ENCODE data around the gene PPP1CA. TPM values are rescaled to one million over a fixed set of nuclear protein-coding genes. Genes with fewer than 3 reads are reported as not detected.

The PPP1CA gene
- polyA plus RNA-seq, 1 donor (not counting 4 experiments of a cell fraction or from before 2014, with no cell fraction given) = 122 TPM

GRCh38 chr11:67365736-67366444, 35.8 kb downstream of the PPP1CA start:
- H3K4me2 ChIP-seq (ENCODE audit: control insufficient read depth, extremely low read depth, insufficient read depth, low read depth, low read length) = no peak overlapping the region
- H4K20me1 ChIP-seq (ENCODE audit: control insufficient read depth, extremely low read depth, insufficient read depth, low read length) = no peaks in the 10 kb centered on the region
- dilution Hi-C loops (cut with MboI; ENCODE audit: extremely low pct_ligation_motif_present, low sequenced_read_pairs) = no loop called here
- no peak overlapping the region for H2AFZ ChIP-seq (ENCODE audit: control insufficient read depth, low read length)
- H3K27ac ChIP-seq (ENCODE audit: control insufficient read depth, insufficient read depth, low read length) = no peak overlapping the region
- peaks cover 4 to 6% of the 10 kb centered on the region in 2 experiments for H3K36me3 ChIP-seq (ENCODE audit: control insufficient read depth in 2 of 2, extremely low read depth in 1 of 2, insufficient read depth in 2 of 2, low read length in 2 of 2)
- no peak overlapping the region for H3K9ac ChIP-seq (ENCODE audit: control insufficient read depth, extremely low read depth, insufficient read depth, low read length)
- DNase-seq (ENCODE audit: low read depth, low spot score) (no peak), FAIRE-seq (no peak)
- no peaks in the 10 kb centered on the region for H3K9me3 ChIP-seq (ENCODE audit: control insufficient read depth, low read depth, low read length)
- H3K4me1 ChIP-seq (ENCODE audit: control insufficient read depth, extremely low read depth, insufficient read depth, low read length) = peaks cover 17% of the 10 kb centered on the region
- no peak for TF ChIP-seq EZH2 (IDR thresholded peaks at IDR 0.05; ENCODE audit: low read length)
- TF ChIP-seq CTCF (optimal IDR thresholded peaks at IDR 0.05 in 1 of 3, IDR thresholded peaks at IDR 0.05 in 1 of 3, conservative IDR thresholded peaks at IDR 0.05 in 1 of 3; ENCODE audit: extremely low read depth in 1 of 3, insufficient read depth in 2 of 3, low read length in 3 of 3) = no peak
- H3K9me1 ChIP-seq (ENCODE audit: control insufficient read depth, extremely low read depth, insufficient read depth, low read length) = no peaks in the 10 kb centered on the region
- H3K79me2 ChIP-seq (ENCODE audit: control insufficient read depth, insufficient read depth, low read length) = no peaks in the 10 kb centered on the region
- H3K27me3 ChIP-seq (ENCODE audit: control insufficient read depth, extremely low read depth, insufficient read depth, low read length) = no peaks in the 10 kb centered on the region
- no peak overlapping the region for H3K4me3 ChIP-seq (ENCODE audit: control insufficient read depth in 2 of 3, extremely low read depth in 1 of 3, insufficient read depth in 2 of 3, low read depth in 1 of 3, low read length in 3 of 3)

- Histone ChIP-seq H3K9ac (ENCODE audit: control insufficient read depth, extremely low read depth, insufficient read depth, low read length) (no peak overlapping the region), H3K27me3 (ENCODE audit: control insufficient read depth, extremely low read depth, insufficient read depth, low read length) (no peaks in the 10 kb centered on the region), H3K79me2 (ENCODE audit: control insufficient read depth, insufficient read depth, low read length) (no peaks in the 10 kb centered on the region), H3K4me2 (ENCODE audit: control insufficient read depth, extremely low read depth, insufficient read depth, low read depth, low read length) (no peak overlapping the region), H3K9me3 (ENCODE audit: control insufficient read depth, low read depth, low read length) (no peaks in the 10 kb centered on the region), H3K9me1 (ENCODE audit: control insufficient read depth, extremely low read depth, insufficient read depth, low read length) (no peaks in the 10 kb centered on the region), H2AFZ (ENCODE audit: control insufficient read depth, low read length) (no peak overlapping the region), H3K27ac (ENCODE audit: control insufficient read depth, insufficient read depth, low read length) (no peak overlapping the region), H3K4me1 (ENCODE audit: control insufficient read depth, extremely low read depth, insufficient read depth, low read length) (peaks cover 17% of the 10 kb centered on the region), H3K4me3 (ENCODE audit: control insufficient read depth in 2 of 3, extremely low read depth in 1 of 3, insufficient read depth in 2 of 3, low read depth in 1 of 3, low read length in 3 of 3) (no peak overlapping the region), H4K20me1 (ENCODE audit: control insufficient read depth, extremely low read depth, insufficient read depth, low read length) (no peaks in the 10 kb centered on the region), H3K36me3 (ENCODE audit: control insufficient read depth in 2 of 2, extremely low read depth in 1 of 2, insufficient read depth in 2 of 2, low read length in 2 of 2) (peaks cover 4 to 6% of the 10 kb centered on the region in 2 experiments)
- no peak for TF ChIP-seq CTCF (optimal IDR thresholded peaks at IDR 0.05 in 1 of 3, IDR thresholded peaks at IDR 0.05 in 1 of 3, conservative IDR thresholded peaks at IDR 0.05 in 1 of 3; ENCODE audit: extremely low read depth in 1 of 3, insufficient read depth in 2 of 3, low read length in 3 of 3)
- no peak for TF ChIP-seq EZH2 (IDR thresholded peaks at IDR 0.05; ENCODE audit: low read length)
- dilution Hi-C loops (cut with MboI; ENCODE audit: extremely low pct_ligation_motif_present, low sequenced_read_pairs) = no loop called here
- DNase-seq (ENCODE audit: low read depth, low spot score) (no peak), FAIRE-seq (no peak)
These were observed 36.6 kb downstream of the PPP1CA start for GRCh38 chr11:67364783-67365722.

Measured in keratinocyte (primary cell).